T-helper 1 cell treated with Interleukin-12 subunit alpha and Interleukin-12 subunit beta and Interleukin-4 antibody, amounts not matched to agents 30 ng/mL and 1 ng/mL, for 36 hours (primary cell): ENCODE data around the gene FRMD5. TPM values are rescaled to one million over a fixed set of nuclear protein-coding genes. Genes with fewer than 3 reads are reported as not detected.
"Not testable (repeated sequence)": the region's sequence is repeated elsewhere in the genome, so short reads cannot be mapped to it uniquely, and the experiment has no call there.

Source experiments
- intact Hi-C: fragments of 100-400 bp; cut with micrococcal nuclease; formaldehyde crosslinking; loops from one replicate; pipeline ENCODE4 v1.15.1; 2024
- total RNA-seq: library from RNA; stranded (reverse); gene quantifications from 2 replicates; pipeline ENCODE4 v1.2.3, GENCODE V29; 2022

The FRMD5 gene
- total RNA-seq, 1 donor from 2014 or later, result not detected

DNA sequence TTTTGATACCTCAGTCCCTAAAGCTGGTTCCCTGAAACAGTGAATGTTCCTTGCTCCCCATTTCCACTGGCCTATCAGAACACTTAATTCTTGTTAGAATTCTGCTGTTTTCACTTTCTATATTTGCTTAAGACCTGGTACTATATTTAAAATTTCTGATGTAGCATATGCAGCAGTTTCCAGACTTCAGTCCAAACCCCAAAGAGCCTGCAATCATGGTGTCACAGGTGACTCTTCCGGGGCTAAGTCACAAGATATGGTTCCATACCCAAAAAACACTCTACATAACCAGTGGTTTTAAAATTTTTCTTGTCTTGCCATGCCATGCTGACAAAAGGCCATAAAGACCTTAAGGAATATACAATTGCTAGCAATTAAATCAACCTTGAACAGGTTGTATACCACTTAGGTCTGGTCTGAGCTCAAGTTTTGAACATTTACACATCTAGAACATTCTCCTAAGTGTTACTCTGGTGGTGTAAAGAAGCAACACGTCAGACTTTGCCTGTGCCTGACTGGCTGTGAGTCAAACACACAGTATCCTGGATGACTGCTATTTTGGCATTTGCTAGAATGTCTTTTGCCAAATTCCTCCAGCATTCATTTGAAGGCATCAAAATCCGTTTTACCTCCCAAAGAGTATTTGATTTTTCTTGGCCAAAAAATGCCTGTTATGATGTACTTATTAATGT lies 160.0 kb downstream of the FRMD5 start:
- intact Hi-C loops, result no loop called here

DNA sequence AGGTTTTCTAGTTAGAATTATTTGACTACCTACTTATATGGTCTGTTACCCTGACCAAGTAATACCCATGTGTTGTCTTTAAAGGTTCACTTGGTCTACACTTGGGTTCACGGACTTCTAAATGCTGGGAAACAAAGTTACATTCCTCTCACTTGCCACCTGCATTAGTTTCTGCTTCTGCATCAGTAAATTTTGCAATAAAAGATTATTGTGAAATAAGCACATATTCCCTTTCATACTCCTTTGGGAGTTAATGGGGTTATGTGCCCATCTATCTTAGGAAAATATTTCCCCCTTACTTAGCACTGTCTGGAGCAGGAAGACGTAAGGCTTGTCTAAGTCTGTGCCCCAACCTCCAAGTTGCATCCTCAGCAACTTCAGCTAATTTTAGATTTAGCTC lies 160.7 kb downstream of the FRMD5 start:
- intact Hi-C loops, result no loop called here

DNA sequence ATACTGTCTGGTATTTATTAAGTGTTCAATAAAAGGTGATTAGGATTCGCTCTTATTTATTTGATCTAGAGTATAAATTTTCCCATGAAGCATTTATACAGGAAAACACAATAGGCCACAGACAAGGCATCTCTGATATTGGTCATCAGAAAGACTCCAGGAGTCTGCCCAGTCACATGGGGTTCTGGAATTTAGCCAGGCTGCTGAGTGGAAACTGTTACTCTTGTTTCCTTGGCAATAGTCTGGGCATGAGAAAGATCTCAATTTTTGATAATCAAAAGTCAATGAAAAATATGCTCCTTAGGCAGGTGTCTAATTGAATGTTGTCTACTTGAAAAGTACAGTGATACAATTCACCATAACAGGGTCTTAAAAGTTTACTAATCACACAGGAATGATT lies 161.2 kb downstream of the FRMD5 start:
- intact Hi-C loops, result no loop called here

DNA sequence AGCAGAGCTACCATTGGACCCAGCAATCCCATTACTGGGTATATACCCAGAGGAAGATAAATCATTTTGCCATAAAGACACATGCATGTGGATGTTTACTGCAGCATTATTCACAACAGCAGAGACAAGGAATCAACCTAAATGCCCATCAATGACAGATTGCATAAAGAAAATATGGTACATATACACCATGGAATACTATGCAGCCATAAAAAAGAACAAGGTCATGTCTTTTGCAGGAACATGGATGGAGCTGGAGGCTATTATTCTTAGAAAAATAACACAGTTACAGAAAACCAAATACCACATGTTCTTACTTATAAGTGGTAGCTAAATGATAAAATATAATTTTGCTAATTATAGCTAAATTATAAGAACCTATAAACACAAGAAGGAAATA lies 162.3 kb downstream of the FRMD5 start:
- intact Hi-C loops, result not testable (repeated sequence)

DNA sequence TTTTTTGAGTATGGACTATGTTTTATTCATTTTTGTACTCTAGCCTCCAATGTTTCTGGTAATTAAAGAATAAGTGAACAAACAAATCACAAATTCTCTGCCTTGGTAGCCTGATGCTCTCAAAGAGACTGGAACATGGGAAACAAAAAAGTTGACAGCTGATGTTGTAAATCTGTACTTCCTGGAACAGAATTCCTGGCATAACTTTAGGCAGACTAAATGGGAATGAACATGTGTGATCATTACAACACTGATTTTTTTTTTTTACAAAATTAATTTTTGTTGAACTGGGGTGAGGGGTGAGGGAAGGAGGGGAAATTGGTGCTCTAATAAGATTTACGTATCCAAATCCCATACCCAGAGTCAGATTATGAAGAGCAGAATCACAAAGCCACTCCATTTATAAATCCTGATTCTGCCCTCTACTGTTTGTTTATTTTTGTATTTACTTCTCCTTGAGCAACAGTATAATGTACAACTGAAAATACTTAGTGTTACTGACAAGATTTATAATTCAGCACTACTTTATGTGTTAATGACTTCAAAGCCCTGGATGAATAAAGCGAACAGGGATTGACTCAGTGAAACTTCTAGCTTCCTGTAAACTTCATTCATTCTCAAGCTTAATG lies 165.0 kb downstream of the FRMD5 start:
- intact Hi-C loops, result no loop called here

DNA sequence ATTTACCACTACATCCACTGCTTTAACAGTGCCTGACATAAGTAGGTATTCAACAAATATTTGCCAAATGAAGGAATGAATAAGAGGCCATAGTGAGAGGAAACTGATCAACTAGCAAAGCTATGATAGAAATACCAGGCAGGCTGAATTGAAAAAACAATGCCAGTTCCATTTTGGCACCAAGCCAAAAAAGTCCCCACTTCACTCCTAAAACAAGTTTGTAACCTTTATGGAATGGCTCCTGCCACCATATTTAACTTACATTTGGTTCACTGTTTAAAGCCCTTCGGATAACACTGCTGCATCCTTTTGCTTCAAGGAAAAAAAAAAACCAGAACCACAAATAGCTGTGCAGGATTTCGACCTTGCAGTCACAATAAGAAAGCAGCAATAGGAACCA lies 166.1 kb downstream of the FRMD5 start:
- intact Hi-C loops, result no loop called here

DNA sequence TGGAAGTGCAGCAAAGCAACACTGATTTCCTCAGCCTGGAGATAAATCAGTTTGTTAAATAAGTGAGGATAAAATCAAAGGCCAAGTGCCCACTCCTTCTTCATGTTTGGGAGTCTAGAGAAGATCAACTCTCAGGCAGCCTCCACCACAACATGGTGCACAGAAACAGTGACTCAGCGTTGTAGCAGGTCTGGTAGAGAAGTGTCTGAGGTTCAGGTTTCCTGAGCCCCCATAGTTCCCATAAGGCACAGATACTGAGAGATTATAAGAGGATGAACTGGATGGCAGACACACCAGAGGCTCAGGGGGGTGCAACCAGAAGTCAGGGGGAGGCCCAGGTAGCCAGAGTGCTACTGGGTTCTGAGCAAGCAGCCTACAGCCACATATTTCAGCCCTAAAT lies 166.7 kb downstream of the FRMD5 start:
- intact Hi-C loops, result no loop called here

DNA sequence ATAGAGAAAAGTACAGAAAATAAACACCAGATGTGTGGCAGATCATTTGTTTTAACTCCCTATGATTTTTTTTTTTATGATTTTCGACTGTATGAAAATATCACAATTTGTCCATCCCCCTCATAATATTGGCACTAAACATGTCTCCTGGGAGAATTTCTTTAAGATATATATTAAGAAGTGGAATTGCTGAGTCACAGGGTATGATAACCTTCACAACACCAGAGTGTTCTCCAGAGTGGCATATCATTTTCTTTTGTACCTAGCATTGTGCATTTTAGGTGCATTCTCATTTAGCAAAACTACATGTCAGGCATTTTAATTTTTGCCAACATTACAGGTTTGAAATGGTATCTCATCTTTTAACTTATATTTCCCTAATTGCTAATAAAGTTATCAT lies 170.9 kb downstream of the FRMD5 start:
- intact Hi-C loops, result no loop called here

DNA sequence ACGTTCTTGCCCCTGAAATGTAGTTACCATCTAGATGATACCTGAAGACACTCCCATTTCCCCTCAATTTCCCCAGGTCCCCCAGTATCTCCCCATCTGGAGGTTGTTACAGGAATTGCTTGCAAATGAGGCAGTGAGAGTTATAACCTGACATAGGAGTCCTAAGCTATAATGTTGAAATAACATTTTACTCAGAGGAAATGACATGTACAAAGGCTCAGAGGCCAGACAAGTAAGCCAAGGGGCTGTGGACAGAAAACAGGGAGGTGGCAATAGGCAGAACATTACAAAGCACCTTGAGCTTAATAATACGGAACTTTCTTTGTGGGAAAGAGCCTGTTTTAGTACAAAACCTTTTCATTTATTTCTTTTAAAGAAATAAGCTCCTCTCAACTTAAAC lies 171.9 kb downstream of the FRMD5 start:
- intact Hi-C loops, result no loop called here

DNA sequence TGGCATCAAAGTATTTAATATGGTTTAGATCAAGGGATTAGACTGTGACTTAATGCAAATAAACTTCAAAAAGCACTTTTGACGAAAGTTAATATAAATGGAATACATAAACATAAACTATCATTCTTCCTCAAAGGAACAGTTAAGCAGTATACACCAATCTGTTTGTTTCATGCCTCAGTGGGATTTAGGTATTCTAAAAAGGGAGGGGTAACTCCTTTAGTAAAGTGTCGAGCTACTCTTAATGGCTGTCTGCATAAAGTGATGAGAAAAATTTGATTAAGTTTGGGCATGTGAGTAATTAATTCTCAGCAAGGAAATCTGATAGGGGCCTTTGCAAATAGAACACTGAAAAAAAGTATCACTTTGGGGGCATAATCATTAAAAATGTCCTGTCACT lies 176.9 kb downstream of the FRMD5 start:
- intact Hi-C loops, result no loop called here

DNA sequence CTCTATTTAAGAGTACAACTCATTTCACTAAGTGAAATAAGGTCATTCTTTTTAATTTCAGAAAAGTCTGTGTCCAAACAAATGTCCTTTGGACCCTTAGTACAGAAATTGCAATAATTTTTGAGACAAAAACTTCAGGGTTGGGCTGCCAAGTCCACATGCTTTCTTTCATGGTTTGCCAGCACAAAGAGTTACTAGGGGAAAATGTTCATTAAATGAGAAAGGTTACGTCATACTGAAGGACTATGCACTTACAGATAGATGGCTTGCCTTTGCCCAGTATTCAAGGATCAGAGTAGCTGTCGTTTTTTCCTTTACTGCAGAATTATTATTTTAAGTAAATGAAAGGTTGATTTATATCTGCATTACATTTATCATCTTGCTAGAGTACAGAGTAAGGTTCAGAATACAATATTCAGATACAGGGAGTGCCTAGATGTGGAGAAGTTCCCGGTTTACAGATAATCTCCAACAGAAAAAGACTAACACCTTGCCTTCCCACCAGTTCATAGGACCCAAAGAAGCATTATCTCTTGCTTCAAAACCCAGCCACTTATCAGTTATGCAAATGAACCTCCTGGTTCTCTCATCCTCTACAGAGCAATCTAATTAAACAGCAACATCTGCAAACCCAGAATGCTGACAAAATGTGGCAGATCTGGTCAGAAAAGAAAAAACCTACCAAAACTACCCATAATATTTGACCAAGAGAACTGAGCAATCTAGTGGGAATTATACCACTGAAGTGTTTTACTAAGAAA lies 179.3 kb downstream of the FRMD5 start:
- intact Hi-C loops, result no loop called here

DNA sequence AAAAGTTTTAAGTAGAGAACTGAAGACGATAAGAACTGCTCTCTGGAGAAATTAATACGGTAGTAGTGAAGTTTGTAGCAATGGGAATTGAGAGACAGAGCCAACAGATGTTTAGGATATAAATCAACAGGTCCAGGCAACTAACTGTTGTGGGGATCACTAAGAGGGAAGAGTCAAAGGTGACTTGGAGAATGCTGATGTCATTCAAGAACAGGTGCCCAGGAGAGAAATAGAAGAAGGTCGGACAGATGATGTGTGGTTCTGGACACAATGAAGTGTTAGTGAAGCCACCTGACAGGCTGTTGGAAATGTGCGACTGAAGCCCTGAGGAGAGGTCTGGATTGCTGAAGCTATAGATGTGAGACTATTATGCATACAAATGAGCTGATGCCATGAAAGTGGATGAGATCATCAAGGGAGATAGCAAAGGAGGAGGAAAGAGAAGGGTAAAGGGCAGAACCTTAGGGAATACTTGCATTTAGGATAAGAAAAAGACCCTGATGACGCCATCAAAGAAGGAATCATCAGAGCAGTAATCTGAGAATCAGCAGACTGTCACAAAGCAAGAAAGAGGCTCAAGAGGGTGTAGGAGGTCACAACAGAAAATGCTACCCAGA lies 183.7 kb downstream of the FRMD5 start:
- intact Hi-C loops, result no loop called here

DNA sequence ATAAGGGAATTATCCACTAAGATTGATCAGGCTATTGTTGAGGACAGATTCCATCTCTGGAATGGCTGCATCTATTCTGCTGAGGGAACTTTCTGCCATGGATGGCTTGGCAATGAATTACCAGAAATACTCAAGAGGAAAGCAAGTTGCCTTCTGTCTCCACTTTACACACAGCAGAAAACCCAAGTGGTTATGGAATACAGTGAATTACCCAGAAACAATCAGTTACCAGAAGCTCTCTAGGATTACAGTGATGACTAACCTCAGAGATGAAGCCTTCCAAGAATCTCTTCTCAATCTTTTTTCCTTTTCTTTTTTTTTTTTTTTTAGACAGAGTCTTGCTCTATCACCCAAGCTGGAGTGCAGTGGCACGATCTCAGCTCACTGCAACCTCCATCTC lies 185.0 kb downstream of the FRMD5 start:
- intact Hi-C loops, result no loop called here

DNA sequence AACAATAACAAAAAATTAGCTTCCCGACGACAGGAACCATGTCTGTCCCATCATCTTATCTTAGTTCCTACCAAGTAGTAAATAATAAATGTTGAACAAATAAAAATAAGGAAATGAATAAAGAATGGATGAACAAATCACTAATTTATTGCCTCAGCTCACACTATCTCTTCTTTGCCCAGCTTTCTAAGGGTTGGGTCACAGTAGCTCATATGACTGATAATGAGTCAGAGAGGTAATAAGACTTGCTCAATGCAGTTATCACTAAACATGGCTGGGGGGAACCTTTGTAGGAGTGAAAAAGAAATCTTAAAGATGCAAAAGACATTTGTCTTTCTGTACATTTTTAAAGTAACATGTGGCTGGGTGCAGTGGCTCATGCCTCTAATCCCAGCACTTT lies 186.0 kb downstream of the FRMD5 start:
- intact Hi-C loops, result no loop called here

DNA sequence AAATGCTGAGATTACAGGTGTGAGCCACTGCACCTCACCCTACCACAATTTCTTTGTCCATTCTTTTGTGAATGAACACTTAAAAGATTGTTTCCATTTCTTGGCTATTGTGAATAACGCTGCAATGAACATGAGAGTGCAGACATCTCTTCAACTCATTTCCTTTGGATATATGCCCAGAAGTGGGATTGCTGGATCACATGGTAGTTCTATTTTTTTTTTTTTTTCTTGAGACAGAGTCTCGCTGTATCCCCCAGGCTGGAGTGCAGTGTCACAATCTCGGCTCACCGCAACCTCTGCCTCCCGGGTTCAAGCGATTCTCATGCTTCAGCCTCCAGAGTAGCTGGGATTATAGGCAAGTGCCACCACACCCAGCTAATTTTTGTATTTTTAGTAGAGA lies 194.8 kb downstream of the FRMD5 start:
- intact Hi-C loops, result not testable (repeated sequence)

DNA sequence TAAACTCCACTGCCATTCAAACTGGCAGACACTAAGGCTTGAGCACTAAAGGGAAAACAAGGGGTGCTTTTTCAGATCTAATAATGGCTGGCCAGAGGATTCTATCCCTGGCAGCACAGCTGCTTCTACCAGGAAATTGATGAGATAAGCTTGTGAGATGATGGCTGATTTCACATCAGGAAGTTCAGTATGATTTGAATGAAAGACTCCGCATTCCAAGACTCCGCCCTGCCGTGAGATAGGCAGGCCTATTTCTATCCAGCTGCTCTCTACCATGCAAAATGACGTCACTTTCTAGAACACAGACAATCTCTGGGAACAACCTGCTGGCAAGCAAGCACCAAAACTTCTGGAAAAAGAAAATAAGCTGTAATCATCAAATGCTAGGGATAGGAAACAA lies 196.5 kb downstream of the FRMD5 start:
- intact Hi-C loops, result no loop called here

DNA sequence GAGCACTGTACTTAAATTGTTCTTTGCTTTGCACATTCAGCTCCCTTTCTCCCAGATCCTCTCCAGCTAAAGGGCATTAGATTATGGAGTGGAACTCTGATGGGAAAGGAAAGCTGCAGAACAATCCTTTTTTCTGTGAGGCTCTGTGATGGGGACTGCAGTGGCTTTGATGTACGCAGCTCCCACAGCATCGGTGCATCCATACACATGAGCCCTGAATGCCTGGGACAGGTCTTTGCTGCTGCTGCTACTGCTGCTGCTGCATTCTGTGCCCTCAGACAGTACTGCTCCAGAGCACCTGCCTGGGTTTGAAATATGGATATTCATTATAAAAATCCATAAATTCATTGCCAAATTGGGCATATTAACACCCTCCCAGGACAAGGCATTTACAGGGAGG lies 203.9 kb downstream of the FRMD5 start:
- intact Hi-C loops, result no loop called here

DNA sequence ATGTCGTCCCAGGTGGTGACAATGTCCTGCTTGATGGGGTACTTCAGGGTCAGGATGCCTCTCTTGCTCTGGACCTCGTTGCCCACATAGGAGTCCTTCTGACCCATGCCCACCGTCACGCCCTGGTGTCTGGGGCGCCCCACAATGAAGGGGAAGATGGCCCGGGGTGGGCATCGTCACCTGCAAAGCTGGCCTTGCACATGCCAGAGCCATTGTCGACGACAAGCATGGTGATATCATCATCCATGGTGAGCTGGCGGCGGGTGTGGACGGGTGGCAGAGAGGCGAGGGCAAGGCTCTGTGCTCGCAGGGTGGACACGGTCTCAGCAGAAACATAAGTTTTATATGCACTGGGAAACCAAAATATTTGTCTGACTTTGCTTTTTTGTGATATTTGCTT lies 205.1 kb downstream of the FRMD5 start:
- intact Hi-C loops, result no loop called here

DNA sequence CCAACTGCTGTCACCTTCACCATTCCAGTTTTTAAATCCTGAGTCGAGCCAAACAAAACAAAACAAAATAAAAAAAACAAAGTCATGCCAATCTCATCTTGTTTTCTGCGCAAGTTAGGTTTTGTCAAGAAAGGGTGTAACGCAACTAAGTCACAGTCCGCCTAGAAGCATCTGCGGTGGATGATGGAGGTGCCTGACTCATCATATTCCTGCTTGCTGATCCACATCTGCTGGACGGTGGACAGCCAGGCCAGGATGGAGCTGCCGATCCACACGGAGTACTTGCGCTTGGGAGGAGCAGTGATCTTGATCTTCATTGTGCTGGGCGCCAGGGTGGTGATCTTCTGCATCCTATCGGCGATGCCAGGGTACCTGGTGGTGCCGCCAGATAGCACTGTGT lies 206.2 kb downstream of the FRMD5 start:
- intact Hi-C loops, result no loop called here

DNA sequence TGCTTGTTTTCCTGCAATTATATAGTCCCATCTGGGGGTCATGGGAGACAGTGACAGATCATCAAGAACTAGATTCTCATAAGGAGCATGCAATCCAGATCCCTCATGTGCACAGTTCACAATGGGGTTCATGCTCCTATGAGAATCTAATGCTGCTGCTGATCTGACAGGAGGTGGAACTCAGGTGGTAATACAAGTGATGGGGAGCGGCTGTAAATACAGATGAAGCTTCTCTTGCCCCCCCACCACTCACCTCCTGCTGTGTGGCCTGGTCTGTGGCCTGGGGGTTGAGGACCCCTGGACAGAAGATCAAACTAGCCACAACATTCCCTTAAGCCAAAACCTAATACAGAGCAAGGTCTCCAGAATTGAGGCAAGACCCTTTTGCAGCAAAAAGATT lies 207.1 kb downstream of the FRMD5 start:
- intact Hi-C loops, result no loop called here

DNA sequence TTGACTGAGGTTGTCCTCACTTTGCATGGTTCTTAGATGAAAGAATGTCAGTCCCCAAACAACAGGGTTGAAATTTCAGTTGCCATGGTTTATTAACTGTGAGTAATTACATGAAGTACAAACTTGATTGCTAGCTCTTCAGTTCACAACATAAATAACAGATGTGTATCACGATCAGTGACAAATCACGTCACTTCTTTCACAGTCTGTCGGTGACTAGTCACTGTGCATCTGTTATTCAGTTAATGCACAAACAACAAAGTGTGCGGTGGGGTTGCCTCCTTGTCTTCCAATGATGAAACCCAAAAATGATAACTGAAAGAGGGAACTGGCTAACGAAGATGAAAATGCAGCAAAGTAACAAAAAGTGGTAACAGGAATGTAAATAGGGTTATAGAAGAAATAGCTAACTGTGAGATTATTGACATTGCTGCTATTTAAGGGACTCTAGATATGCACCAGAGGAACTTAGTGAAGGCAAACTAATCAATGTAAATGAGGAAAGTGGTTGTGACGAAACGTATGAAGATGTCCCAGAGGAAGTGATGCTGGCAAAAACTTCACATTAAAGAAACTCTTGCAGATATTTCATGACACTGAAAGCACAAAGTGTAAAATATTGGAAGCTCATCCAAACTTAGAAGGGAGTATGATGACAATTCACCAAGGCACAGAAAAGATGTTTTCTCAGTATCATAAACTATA lies 208.9 kb downstream of the FRMD5 start:
- intact Hi-C loops, result no loop called here

DNA sequence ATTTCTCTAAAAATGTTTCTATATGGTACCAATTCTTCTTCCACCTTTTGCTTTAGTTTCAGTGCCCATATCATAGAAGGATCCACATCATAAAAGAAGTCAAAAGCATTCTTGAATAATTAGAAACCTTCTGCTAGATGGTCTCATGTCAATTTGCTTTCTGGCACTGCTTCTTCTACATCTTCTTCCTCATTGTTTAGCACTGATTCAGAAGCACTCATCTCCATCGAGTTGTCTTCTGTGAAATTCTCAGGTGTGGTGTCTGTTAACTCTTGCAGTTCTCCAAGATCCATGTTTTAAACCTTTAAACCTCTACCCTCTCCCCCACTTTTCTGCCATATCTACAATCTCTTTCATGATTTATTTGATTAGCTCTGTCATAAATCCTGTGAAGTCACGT lies 213.5 kb downstream of the FRMD5 start:
- intact Hi-C loops, result no loop called here
